CD8-positive, alpha-beta memory T cell (primary cell): Measurements from ENCODE around the gene IER3. TPM values are rescaled to one million over a fixed set of nuclear protein-coding genes. Genes with fewer than 3 reads are reported as not detected.

ENCODE experiments used
- CTCF ChIA-PET: fragments of 350-600 bp; sonication (Branson Sonifier 250); formaldehyde crosslinking; loops from one replicate; lab custom pipeline; 2021; ENCODE audit warnings: antibody characterized with exemption; lab: Charles Lee
- POLR2A ChIA-PET: fragments of 350-600 bp; sonication (Branson Sonifier 250); formaldehyde crosslinking; loops from one replicate; lab custom pipeline; 2021; ENCODE audit warnings: antibody characterized with exemption; lab: Charles Lee
- DNase-seq, 5 donors: peaks; one replicate each; pipeline versions ENCODE4 v3.0.0 to v3.0.0-alpha.2; 2020 to 2022; ENCODE audit warnings: mixed read lengths in 1 of 5
- H3K27ac ChIP-seq: one replicate; pipeline ENCODE4 v1.7.0; 2013; ENCODE audit warnings: low read depth, mild to moderate bottlenecking, low read length, moderate library complexity
- H3K27me3 ChIP-seq: 2 replicates; pipeline ENCODE4 v1.7.0; 2013; ENCODE audit warnings: low read length, mild to moderate bottlenecking; ENCODE audit not compliant: insufficient read depth, poor library complexity, severe bottlenecking
- H3K36me3 ChIP-seq: 2 replicates; pipeline ENCODE4 v1.7.0; 2013; ENCODE audit warnings: mild to moderate bottlenecking, low read length, moderate library complexity; ENCODE audit not compliant: insufficient read depth
- H3K4me1 ChIP-seq: 2 replicates; pipeline ENCODE4 v1.7.0; 2013; ENCODE audit warnings: mild to moderate bottlenecking, low read length, moderate library complexity; ENCODE audit not compliant: insufficient read depth
- H3K4me3 ChIP-seq: 2 replicates; pipeline ENCODE4 v1.7.0; 2013; ENCODE audit warnings: mild to moderate bottlenecking, low read length
- H3K9me3 ChIP-seq: 2 replicates; pipeline ENCODE4 v1.7.0; 2013; ENCODE audit warnings: mild to moderate bottlenecking, low read length
- H3K27ac Mint-ChIP-seq, 8 donors: one replicate each; pipeline ENCODE4 v1.8.0; 2020 to 2021; ENCODE audit warnings: mixed read lengths in 8 of 8, mild to moderate bottlenecking in 6 of 8, inconsistent platforms in 3 of 8, moderate library complexity in 3 of 8
- H3K27me3 Mint-ChIP-seq, 2 donors: one replicate each; pipeline ENCODE4 v1.8.0; 2020 to 2021; ENCODE audit warnings: mixed read lengths in 2 of 2, mild to moderate bottlenecking in 1 of 2, moderate library complexity in 1 of 2
- H3K36me3 Mint-ChIP-seq, 3 donors: one replicate each; pipeline ENCODE4 v1.8.0; 2020 to 2021; ENCODE audit warnings: mixed read lengths in 3 of 3, inconsistent platforms in 1 of 3, mild to moderate bottlenecking in 1 of 3
- H3K4me1 Mint-ChIP-seq, 3 donors: one replicate each; pipeline ENCODE4 v1.8.0; 2020 to 2021; ENCODE audit warnings: mixed read lengths in 3 of 3, inconsistent platforms in 1 of 3, mild to moderate bottlenecking in 1 of 3
- H3K4me3 Mint-ChIP-seq, 7 donors: one replicate each; pipeline ENCODE4 v1.8.0; 2020 to 2021; ENCODE audit warnings: mixed read lengths in 7 of 7, mild to moderate bottlenecking in 6 of 7, moderate library complexity in 4 of 7, inconsistent platforms in 2 of 7
- H3K9me3 Mint-ChIP-seq, 5 donors: one replicate each; pipeline ENCODE4 v1.8.0; 2020 to 2022; ENCODE audit warnings: mixed read lengths in 5 of 5, mild to moderate bottlenecking in 3 of 5, moderate library complexity in 2 of 5, inconsistent platforms in 1 of 5
- polyA plus RNA-seq: library from polyadenylated mRNA; unstranded; fragments of 300-500 nt; fragmentation: Illumina TruSeq; gene quantifications from one replicate; pipeline ENCODE4 v1.2.3, GENCODE V29; 2021
- total RNA-seq, 2 experiments: library from RNA; stranded (reverse); gene quantifications; one replicate each; pipeline ENCODE4 v1.2.3, GENCODE V29; 2021

IER3 gene
- total and polyA plus RNA-seq, 3 experiments from 2014 or later, result 0.58 to 294 (median 267) TPM

- Histone ChIP-seq H3K9me3 (no peaks in the 10 kb centered on the region), H3K27ac (no peak overlapping the region), H3K27me3 (no peaks in the 10 kb centered on the region), H3K4me1 (no peaks in the 10 kb centered on the region), H3K4me3 (no peak overlapping the region), H3K36me3 (no peaks in the 10 kb centered on the region)
- Mint-ChIP-seq H3K4me3 (no peak overlapping the region), H3K27me3 (peaks cover 0 to 3% of the 10 kb centered on the region in 2 donors), H3K9me3 (no peaks in the 10 kb centered on the region), H3K27ac (no peak overlapping the region), H3K4me1 (peaks cover 0 to 2% (median 0%) of the 10 kb centered on the region in 3 donors), H3K36me3 (no peaks in the 10 kb centered on the region)
- DNase-seq, result no peak
- POLR2A ChIA-PET, result no interaction called here
- CTCF ChIA-PET, result no interaction called here
Observed at GRCh38 chr6:30750379-30750668, 6.0 kb upstream of the IER3 start.

GRCh38 chr6:30749554-30750378, 5.4 kb upstream of the IER3 start:
- peak overlapping the region in 2 of 8 donors; percentile 11 to 47 for H3K27ac Mint-ChIP-seq
- Histone ChIP-seq H3K27me3 (no peaks in the 10 kb centered on the region), H3K27ac (no peak overlapping the region), H3K9me3 (no peaks in the 10 kb centered on the region), H3K36me3 (no peaks in the 10 kb centered on the region), H3K4me1 (no peaks in the 10 kb centered on the region), H3K4me3 (no peak overlapping the region)
- CTCF ChIA-PET, result no interaction called here
- POLR2A ChIA-PET, result no interaction called here
- no peak for DNase-seq
- no peaks in the 10 kb centered on the region for H3K36me3 Mint-ChIP-seq
- H3K4me1 Mint-ChIP-seq, result peaks cover 0 to 3% (median 2%) of the 10 kb centered on the region in 3 donors
- H3K4me3 Mint-ChIP-seq, result no peak overlapping the region
- H3K9me3 Mint-ChIP-seq, result no peaks in the 10 kb centered on the region
- H3K27me3 Mint-ChIP-seq, result peaks cover 0 to 3% of the 10 kb centered on the region in 2 donors

DNA sequence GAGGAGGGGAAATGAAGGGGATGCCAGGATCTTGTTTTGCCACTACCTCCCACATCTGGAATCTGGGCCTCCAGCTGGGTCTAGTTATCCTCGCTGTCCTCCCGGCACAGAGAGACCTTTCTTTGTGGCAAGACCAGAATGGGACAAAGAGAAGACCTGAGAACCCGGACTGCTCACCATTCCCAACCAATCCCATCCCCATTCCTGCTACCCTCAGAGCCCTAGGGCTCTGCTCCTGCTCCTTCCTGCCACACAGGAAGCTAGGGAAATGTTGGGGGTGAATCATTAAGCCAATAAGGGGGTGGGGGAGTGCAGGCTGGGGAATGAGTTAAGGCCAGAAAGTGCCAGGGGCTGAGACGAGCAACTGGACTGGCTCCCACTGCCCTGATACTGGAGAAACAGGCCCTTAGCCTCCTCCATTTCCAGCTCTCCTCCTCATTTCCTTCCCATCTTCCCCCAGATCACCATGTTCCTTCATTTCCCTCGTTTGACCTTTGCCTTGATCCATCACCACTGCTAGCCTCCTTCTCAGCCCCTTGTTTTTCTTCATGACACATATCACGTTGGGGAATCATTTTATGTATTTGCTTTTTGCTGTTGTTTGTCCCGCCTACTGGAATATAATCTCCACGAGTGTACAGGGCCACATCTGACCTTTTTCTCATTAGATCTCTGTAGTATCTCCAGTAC, 4.6 kb upstream of the IER3 start:
- Histone ChIP-seq H3K27me3 (no peaks in the 10 kb centered on the region), H3K4me1 (no peaks in the 10 kb centered on the region), H3K9me3 (no peaks in the 10 kb centered on the region), H3K36me3 (no peaks in the 10 kb centered on the region), H3K27ac (no peak overlapping the region), H3K4me3 (no peak overlapping the region)
- Mint-ChIP-seq H3K9me3 (no peaks in the 10 kb centered on the region), H3K4me1 (peaks cover under 1 to 7% (median 2%) of the 10 kb centered on the region in 3 donors), H3K27me3 (peaks cover 0 to 1% of the 10 kb centered on the region in 2 donors), H3K36me3 (peaks cover 0 to under 1% (median 0%) of the 10 kb centered on the region in 3 donors), H3K4me3 (no peak overlapping the region), H3K27ac (peak overlapping the region in 2 of 8 donors; percentile 27 to 47)
- POLR2A ChIA-PET, result no interaction called here
- CTCF ChIA-PET, result no interaction called here
- DNase-seq, result no peak

DNA sequence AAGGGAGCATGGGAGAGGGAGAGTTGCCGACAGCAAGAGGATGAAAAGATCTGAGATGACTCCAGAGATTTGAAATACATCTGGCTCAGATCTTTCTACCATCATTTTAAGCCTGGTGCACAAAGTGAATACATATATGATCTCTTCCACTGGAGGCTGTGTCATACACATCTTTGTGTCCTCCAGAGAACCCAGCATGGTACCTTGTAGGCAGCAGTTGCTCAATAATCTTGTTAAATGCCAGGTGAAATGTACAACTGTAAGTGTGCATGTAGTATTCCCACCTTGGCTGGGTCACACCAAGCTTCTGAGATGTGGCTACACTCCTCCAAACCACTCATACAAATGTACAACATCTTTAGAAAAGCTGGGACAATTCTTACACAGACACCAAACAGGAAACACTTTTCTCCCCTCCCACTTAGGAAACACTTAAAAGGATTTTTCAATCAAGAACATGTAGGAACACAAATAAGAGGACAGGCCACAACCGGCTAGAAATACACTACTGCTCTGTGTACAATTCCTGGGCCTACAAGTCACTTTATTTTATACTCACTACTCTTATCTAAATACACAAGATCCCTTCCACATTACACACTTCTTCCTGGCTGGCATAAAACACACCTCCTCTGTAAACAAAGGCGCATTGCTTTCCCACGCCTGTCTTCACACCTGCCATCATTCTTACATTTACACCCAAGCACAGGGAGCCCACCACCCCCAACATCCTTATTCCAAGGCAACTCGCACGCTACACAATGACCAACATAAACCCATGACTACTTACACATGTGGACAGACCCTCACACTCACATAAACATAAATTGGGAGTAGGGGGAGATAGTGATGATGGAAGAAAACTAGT, 3.8 kb upstream of the IER3 start:
- no peaks in the 10 kb centered on the region for H3K9me3 ChIP-seq
- peaks cover 0 to 7% (median 0%) of the 10 kb centered on the region in 3 donors for H3K36me3 Mint-ChIP-seq
- ChIA-PET CTCF (interaction anchor here (1.2 to 3.0 kb wide), 3 partner anchors 17 to 69 kb away, joined by 4 to 10 read pairs (median 8); no protein-coding TSS in a partner anchor), POLR2A (no interaction called here)
- H3K4me3 ChIP-seq, result no peak overlapping the region
- peaks cover 9 to 15% (median 11%) of the 10 kb centered on the region in 3 donors for H3K4me1 Mint-ChIP-seq
- H3K36me3 ChIP-seq, result no peaks in the 10 kb centered on the region
- peaks cover 3% of the 10 kb centered on the region for H3K4me1 ChIP-seq
- H3K27me3 ChIP-seq, result no peaks in the 10 kb centered on the region
- H3K27ac Mint-ChIP-seq, result peak overlapping the region in 1 of 8 donors; percentile 28
- DNase-seq, result no peak
- no peaks in the 10 kb centered on the region for H3K27me3 Mint-ChIP-seq
- H3K4me3 Mint-ChIP-seq, result peak overlapping the region in 1 of 7 donors; percentile 66
- H3K27ac ChIP-seq, result no peak overlapping the region
- no peaks in the 10 kb centered on the region for H3K9me3 Mint-ChIP-seq

- Mint-ChIP-seq H3K4me1 (peaks cover 13 to 20% (median 14%) of the 10 kb centered on the region in 3 donors), H3K4me3 (peak overlapping the region in 1 of 7 donors; percentile 66), H3K27me3 (no peaks in the 10 kb centered on the region), H3K9me3 (no peaks in the 10 kb centered on the region), H3K27ac (peak overlapping the region in 1 of 8 donors; percentile 8), H3K36me3 (peaks cover 0 to 12% (median 0%) of the 10 kb centered on the region in 3 donors)
- no peak overlapping the region for H3K4me3 ChIP-seq
- no peaks in the 10 kb centered on the region for H3K27me3 ChIP-seq
- H3K4me1 ChIP-seq, result peaks cover 5% of the 10 kb centered on the region
- no peaks in the 10 kb centered on the region for H3K36me3 ChIP-seq
- H3K27ac ChIP-seq, result no peak overlapping the region
- CTCF ChIA-PET, result interaction anchor here (0.8 to 3.0 kb wide), 6 partner anchors 10 to 82 kb away, joined by 3 to 10 read pairs (median 5); no protein-coding TSS in a partner anchor
- POLR2A ChIA-PET, result no interaction called here
- no peaks in the 10 kb centered on the region for H3K9me3 ChIP-seq
- no peak for DNase-seq
Observed at GRCh38 chr6:30747300-30747687, 2.9 kb upstream of the IER3 start.

- Histone ChIP-seq H3K27ac (peak overlapping the region; percentile 77), H3K4me1 (peaks cover 34% of the 10 kb centered on the region), H3K9me3 (no peaks in the 10 kb centered on the region), H3K36me3 (peaks cover 18% of the 10 kb centered on the region), H3K27me3 (no peaks in the 10 kb centered on the region), H3K4me3 (peak overlapping the region; percentile 80)
- Mint-ChIP-seq H3K27me3 (no peaks in the 10 kb centered on the region), H3K4me1 (peaks cover 48 to 55% (median 48%) of the 10 kb centered on the region in 3 donors), H3K9me3 (no peaks in the 10 kb centered on the region), H3K36me3 (peaks cover 4 to 48% (median 7%) of the 10 kb centered on the region in 3 donors), H3K4me3 (peak overlapping the region; percentile 89 to 96 (median 93)), H3K27ac (peak overlapping the region; percentile 84 to 97 (median 92))
- CTCF ChIA-PET, result interaction anchor here (0.8 to 2.4 kb wide), 11 partner anchors 8 to 274 kb away, joined by 3 to 9 read pairs (median 3); partner anchors contain the start of genes DDR1 and MDC1
- peak; percentile 27 to 50 (median 33) for DNase-seq
- POLR2A ChIA-PET, result interaction anchor here (0.6 to 1.4 kb wide), 4 partner anchors 79 to 532 kb away, joined by 3 read pairs; partner anchors contain the start of gene DDR1
Observed at GRCh38 chr6:30743099-30744053, 971 bp downstream of the IER3 start.
